Measurements from ENCODE around the gene RNF157. TPM values are rescaled to one million over a fixed set of nuclear protein-coding genes. Genes with fewer than 3 reads are reported as not detected.

Gene RNF157
- total and polyA plus RNA-seq, 2 of the 13 experiments (the other 11 are each of a cell fraction or from before 2014, with no cell fraction given) = 0.44 to 1.5 TPM

DNA sequence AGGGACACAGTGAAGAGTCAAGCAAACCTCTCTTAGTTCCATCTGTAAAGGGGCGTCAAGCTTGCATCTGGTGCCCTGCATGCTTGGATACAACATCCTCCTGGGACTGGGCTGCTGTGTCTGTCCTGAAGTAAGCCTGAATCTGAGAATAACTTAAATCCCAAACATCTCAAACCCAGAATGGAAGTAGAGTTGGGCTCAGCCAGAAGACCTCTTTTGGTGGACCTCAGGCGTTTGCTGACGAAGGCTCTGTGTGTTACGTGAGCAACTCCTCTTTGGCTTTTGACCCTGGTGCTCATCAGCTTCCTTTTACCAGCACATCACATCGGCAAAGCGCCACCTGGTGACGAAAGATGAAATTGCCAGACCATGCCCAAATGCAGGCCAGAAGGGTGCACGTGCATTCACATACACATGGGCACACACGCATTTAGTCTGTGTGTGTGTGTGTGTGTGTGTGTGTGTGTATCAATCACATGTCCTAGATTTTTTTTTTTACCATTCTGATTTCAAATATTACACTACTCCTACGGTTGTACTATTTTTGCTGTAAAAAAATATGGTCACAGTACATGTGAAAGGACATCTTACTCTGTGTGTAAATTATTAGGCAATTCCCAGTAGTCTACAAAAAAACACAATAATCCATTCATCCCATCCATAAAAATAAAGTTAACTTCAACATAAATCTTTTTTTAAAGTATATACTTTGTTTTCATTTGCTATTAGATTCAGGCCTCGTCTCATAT is 58.1 kb downstream of the RNF157 start (continued):
- peak; percentile 68 for TF ChIP-seq HDAC1 (CRISPR knock-in tag; IDR thresholded peaks at IDR 0.05)
- TF ChIP-seq, protein P1, sequence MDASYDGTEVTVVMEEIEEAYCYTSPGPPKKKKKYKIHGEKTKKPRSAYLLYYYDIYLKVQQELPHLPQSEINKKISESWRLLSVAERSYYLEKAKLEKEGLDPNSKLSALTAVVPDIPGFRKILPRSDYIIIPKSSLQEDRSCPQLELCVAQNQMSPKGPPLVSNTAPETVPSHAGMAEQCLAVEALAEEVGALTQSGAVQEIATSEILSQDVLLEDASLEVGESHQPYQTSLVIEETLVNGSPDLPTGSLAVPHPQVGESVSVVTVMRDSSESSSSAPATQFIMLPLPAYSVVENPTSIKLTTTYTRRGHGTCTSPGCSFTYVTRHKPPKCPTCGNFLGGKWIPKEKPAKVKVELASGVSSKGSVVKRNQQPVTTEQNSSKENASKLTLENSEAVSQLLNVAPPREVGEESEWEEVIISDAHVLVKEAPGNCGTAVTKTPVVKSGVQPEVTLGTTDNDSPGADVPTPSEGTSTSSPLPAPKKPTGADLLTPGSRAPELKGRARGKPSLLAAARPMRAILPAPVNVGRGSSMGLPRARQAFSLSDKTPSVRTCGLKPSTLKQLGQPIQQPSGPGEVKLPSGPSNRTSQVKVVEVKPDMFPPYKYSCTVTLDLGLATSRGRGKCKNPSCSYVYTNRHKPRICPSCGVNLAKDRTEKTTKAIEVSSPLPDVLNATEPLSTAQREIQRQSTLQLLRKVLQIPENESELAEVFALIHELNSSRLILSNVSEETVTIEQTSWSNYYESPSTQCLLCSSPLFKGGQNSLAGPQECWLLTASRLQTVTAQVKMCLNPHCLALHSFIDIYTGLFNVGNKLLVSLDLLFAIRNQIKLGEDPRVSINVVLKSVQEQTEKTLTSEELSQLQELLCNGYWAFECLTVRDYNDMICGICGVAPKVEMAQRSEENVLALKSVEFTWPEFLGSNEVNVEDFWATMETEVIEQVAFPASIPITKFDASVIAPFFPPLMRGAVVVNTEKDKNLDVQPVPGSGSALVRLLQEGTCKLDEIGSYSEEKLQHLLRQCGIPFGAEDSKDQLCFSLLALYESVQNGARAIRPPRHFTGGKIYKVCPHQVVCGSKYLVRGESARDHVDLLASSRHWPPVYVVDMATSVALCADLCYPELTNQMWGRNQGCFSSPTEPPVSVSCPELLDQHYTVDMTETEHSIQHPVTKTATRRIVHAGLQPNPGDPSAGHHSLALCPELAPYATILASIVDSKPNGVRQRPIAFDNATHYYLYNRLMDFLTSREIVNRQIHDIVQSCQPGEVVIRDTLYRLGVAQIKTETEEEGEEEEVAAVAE (CRISPR knock-in tag; IDR thresholded peaks at IDR 0.05; ENCODE audit: borderline replicate concordance) = peak; percentile 73; the same call in 1 of the 2 replicates
- TF ChIP-seq ZBTB7B (CRISPR knock-in tag; IDR thresholded peaks at IDR 0.05) = 0 out of 2 replicates have a peak, but pooled peaks have one; percentile 38
- TF ChIP-seq CHD4 (IDR thresholded peaks at IDR 0.05; ENCODE audit: borderline replicate concordance, low read length) = no peak
- TF ChIP-seq ZNF256 (CRISPR knock-in tag; conservative IDR thresholded peaks at IDR 0.05) = 0 out of 2 replicates have a peak, but pooled peaks have one; percentile 37
- TF ChIP-seq ZFP36 (IDR thresholded peaks at IDR 0.05; ENCODE audit: borderline replicate concordance, low read depth, low read length, partially characterized antibody) = peak; percentile 39
- TF ChIP-seq TBP (CRISPR knock-in tag; IDR thresholded peaks at IDR 0.05) = no peak
- peak; percentile 83 for TF ChIP-seq HDAC2 (CRISPR knock-in tag; IDR thresholded peaks at IDR 0.05)
- TF ChIP-seq ARID2 (CRISPR knock-in tag; IDR thresholded peaks at IDR 0.05; ENCODE audit: borderline replicate concordance) = no peak
- peak; percentile 47 for TF ChIP-seq PHF5A (CRISPR knock-in tag; IDR thresholded peaks at IDR 0.05; ENCODE audit: low read depth, unreplicated experiment)
- peak; percentile 44; the same call in 1 of the 2 replicates for TF ChIP-seq BCL6 (CRISPR knock-in tag; IDR thresholded peaks at IDR 0.05)
- TF ChIP-seq ZNF788 (CRISPR knock-in tag; IDR thresholded peaks at IDR 0.05; ENCODE audit: borderline replicate concordance) = peak; percentile 79; the same call in 1 of the 2 replicates
- peak; percentile 84 for TF ChIP-seq NR2C2 (CRISPR knock-in tag; IDR thresholded peaks at IDR 0.05; ENCODE audit: borderline replicate concordance)
- TF ChIP-seq, protein P2, sequence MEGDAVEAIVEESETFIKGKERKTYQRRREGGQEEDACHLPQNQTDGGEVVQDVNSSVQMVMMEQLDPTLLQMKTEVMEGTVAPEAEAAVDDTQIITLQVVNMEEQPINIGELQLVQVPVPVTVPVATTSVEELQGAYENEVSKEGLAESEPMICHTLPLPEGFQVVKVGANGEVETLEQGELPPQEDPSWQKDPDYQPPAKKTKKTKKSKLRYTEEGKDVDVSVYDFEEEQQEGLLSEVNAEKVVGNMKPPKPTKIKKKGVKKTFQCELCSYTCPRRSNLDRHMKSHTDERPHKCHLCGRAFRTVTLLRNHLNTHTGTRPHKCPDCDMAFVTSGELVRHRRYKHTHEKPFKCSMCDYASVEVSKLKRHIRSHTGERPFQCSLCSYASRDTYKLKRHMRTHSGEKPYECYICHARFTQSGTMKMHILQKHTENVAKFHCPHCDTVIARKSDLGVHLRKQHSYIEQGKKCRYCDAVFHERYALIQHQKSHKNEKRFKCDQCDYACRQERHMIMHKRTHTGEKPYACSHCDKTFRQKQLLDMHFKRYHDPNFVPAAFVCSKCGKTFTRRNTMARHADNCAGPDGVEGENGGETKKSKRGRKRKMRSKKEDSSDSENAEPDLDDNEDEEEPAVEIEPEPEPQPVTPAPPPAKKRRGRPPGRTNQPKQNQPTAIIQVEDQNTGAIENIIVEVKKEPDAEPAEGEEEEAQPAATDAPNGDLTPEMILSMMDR (CRISPR knock-in tag; IDR thresholded peaks at IDR 0.05) = peak; percentile 99
- no peak for TF ChIP-seq FOXP1 (IDR thresholded peaks at IDR 0.05)
- TF ChIP-seq FOXP1 (CRISPR knock-in tag; IDR thresholded peaks at IDR 0.05) = no peak
- TF ChIP-seq, protein P3, sequence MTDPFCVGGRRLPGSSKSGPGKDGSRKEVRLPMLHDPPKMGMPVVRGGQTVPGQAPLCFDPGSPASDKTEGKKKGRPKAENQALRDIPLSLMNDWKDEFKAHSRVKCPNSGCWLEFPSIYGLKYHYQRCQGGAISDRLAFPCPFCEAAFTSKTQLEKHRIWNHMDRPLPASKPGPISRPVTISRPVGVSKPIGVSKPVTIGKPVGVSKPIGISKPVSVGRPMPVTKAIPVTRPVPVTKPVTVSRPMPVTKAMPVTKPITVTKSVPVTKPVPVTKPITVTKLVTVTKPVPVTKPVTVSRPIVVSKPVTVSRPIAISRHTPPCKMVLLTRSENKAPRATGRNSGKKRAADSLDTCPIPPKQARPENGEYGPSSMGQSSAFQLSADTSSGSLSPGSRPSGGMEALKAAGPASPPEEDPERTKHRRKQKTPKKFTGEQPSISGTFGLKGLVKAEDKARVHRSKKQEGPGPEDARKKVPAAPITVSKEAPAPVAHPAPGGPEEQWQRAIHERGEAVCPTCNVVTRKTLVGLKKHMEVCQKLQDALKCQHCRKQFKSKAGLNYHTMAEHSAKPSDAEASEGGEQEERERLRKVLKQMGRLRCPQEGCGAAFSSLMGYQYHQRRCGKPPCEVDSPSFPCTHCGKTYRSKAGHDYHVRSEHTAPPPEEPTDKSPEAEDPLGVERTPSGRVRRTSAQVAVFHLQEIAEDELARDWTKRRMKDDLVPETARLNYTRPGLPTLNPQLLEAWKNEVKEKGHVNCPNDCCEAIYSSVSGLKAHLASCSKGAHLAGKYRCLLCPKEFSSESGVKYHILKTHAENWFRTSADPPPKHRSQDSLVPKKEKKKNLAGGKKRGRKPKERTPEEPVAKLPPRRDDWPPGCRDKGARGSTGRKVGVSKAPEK (CRISPR knock-in tag; IDR thresholded peaks at IDR 0.05; ENCODE audit: borderline replicate concordance) = no peak
- peak; percentile 60; the same call in 1 of the 3 replicates for TF ChIP-seq MXI1 (IDR thresholded peaks at IDR 0.05; ENCODE audit: borderline replicate concordance, low read depth, low read length)
- TF ChIP-seq RFXANK (CRISPR knock-in tag; IDR thresholded peaks at IDR 0.05) = peak; percentile 69; the same call in 1 of the 2 replicates
- TF ChIP-seq SOX5 (CRISPR knock-in tag; IDR thresholded peaks at IDR 0.05; ENCODE audit: borderline replicate concordance) = peak; percentile 55; the same call in 1 of the 2 replicates
- TF ChIP-seq ZNF775 (CRISPR knock-in tag; IDR thresholded peaks at IDR 0.05; ENCODE audit: borderline replicate concordance) = no peak
- peak; percentile 72; the same call in 1 of the 2 replicates for TF ChIP-seq MYC (CRISPR knock-in tag; IDR thresholded peaks at IDR 0.05; ENCODE audit: borderline replicate concordance)
